RWPE1 (cell line): ENCODE results near the gene AFF1.

Experiments
- CTCF ChIA-PET: fragments of 350-600 bp; sonication (Branson Sonifier 250); formaldehyde crosslinking; extraction: SDS; loops from one replicate; lab custom pipeline; 2021; lab: Yijun Ruan, JAX
- POLR2A ChIA-PET: fragments of 400-600 bp; formaldehyde crosslinking; extraction: SDS; loops from one replicate; lab custom pipeline; 2020; ENCODE audit warnings: antibody characterized with exemption; ENCODE audit not compliant: low non-redundant PET; lab: Yijun Ruan, JAX
- DNase-seq: peaks from one replicate; pipeline ENCODE4 v3.0.0; 2012; ENCODE audit warnings: low spot score
- H3K27ac ChIP-seq: fragments of 450-650 bp; 2 replicates; pipeline ENCODE4 v1.5.1; 2017
- TF ChIP-seq, protein P1 (sequence below): fragments of 450-650 bp; conservative IDR thresholded peaks from 2 replicates; pipeline ENCODE4 v1.5.1; 2017; ENCODE audit warnings: low read depth, mild to moderate bottlenecking

AFF1 gene

DNA sequence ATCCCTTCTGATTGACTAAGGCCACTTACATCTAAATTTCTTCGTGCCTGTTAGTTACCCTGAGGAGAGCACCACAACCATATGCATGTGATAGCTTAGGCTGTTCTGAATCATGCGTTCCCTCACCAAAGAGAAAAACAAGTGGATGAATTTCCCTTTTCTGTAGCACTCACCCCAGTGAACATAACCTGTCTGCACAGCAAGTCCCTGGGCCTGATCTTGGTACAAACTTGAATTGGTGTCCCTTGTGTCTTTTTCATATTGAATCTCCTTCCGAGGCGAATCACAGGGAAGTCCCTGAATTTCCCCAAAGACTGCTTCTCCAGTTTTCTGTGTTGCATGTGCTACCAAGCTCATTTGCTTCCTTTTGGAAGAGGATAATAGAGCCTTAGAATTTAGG lies 185.2 kb downstream of the AFF1 start:
- TF ChIP-seq, protein P1, sequence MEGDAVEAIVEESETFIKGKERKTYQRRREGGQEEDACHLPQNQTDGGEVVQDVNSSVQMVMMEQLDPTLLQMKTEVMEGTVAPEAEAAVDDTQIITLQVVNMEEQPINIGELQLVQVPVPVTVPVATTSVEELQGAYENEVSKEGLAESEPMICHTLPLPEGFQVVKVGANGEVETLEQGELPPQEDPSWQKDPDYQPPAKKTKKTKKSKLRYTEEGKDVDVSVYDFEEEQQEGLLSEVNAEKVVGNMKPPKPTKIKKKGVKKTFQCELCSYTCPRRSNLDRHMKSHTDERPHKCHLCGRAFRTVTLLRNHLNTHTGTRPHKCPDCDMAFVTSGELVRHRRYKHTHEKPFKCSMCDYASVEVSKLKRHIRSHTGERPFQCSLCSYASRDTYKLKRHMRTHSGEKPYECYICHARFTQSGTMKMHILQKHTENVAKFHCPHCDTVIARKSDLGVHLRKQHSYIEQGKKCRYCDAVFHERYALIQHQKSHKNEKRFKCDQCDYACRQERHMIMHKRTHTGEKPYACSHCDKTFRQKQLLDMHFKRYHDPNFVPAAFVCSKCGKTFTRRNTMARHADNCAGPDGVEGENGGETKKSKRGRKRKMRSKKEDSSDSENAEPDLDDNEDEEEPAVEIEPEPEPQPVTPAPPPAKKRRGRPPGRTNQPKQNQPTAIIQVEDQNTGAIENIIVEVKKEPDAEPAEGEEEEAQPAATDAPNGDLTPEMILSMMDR = no peak
- no peak for DNase-seq
- ChIA-PET POLR2A (no interaction called here), CTCF (interaction anchor here (0.6 to 1.5 kb wide), 3 partner anchors 113 to 201 kb away, joined by 3 to 7 read pairs (median 5); no protein-coding TSS in a partner anchor)
- peak overlapping the region; percentile 93 for H3K27ac ChIP-seq

DNA sequence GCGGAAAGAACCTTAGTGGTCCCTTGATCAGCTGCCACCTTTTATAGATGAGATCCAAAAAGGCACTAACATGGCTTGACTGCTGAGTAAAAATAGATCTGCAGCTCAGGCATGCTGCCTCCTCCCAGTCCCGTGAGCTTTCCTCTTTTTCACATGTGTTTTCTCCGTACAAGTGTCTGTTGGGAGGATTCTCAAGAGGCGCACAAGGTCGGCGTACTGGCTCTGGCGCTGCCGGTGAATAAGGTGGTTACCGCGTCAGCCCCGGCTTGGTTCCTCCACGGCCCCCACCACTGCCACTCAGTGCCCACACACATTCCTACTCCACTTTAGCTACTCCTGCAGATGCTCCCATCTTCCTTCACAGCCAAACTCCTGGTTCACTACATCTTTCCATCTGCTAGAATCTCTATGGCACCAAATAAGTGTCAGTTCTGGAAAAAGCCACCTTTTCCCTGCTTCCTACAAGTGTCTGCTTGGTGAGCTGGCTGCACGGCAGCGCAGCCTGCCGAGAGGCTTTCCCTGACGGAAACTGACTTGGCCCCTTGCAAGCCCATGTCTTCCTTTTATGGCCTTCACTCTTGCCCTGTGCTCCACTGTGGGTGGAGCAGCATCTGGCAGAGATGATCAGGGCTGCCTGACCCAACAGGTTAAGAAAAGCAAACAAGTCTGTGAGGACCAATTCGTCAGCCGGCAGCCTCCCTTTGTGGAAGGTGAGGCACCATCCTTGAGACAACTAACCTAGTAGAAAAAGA lies 185.8 kb downstream of the AFF1 start:
- peak; percentile 71 for DNase-seq
- ChIA-PET POLR2A (no interaction called here), CTCF (interaction anchor here (0.6 to 1.5 kb wide), 5 partner anchors 17 to 202 kb away, joined by 3 to 7 read pairs (median 4); no protein-coding TSS in a partner anchor)
- peak overlapping the region; percentile 93 for H3K27ac ChIP-seq
- TF ChIP-seq, protein P1 = 0 out of 2 replicates have a peak, but pooled peaks have one; percentile 16

DNA sequence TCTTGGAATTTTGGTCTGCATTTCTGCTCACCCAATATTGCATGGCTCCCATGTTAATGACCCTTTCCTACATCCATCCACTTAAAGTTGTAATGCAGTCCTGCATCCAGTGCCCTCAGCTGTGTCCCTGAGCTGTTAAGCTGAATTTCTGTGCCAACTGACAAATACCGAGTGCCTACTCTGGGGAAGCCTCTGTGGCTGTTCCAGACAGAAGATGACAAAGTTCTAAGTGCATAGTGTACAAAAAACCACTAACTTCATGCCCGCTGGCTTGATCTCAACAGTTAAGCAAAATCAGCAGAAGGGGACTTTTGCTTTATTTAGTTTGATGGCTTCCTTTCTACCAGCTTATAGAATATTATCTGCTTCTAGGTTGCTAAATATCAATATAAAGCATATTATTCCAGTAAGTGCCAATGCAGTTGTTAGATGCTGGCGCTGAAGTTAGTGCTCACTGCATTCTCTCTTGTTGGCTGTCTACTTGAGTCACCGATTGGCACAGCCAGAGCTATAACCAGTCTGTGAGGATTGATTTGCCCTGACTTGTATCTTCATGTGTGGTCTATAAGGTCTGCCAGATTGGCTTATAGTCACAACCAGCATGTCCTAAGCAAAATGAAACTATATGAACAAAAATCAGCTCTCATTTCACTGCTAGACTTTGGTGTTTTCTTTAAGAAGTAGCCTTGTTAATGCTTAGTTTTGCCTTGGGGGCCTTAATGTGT lies 186.7 kb downstream of the AFF1 start:
- CTCF ChIA-PET = interaction anchor here (0.9 to 1.5 kb wide), 3 partner anchors 18 to 199 kb away, joined by 3 to 4 read pairs (median 3); no protein-coding TSS in a partner anchor
- POLR2A ChIA-PET = interaction anchor here (0.7 kb wide), 2 partner anchors 177 to 186 kb away, joined by 3 to 4 read pairs; no protein-coding TSS in a partner anchor
- peak overlapping the region; percentile 93 for H3K27ac ChIP-seq
- TF ChIP-seq, protein P1 = no peak
- peak; percentile 86 for DNase-seq

DNA sequence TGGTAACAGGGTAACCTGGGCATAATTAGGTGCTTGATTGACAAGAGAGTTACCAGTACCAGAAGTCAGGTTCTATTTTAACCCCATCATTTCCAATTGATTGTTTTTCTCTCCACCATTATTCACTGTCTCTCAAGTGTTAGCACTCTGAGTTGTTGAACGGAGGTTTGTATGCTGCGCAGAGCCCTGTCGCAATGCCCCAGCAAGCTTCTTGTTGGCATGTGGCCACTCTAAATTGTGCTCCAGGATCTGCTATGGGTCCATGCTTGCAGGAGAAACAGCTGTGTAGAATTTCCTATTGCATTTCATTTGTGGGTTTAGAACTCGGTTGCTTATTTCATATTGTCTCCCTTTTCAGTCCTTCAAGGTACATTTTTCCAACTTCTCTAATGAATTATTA lies 187.4 kb downstream of the AFF1 start:
- H3K27ac ChIP-seq = peak overlapping the region; percentile 93
- no peak for DNase-seq
- TF ChIP-seq, protein P1 = no peak
- ChIA-PET POLR2A (interaction anchor here (0.7 kb wide), 1 partner anchor 186 kb away, joined by 3 read pairs; no protein-coding TSS in a partner anchor), CTCF (interaction anchor here (0.6 to 1.4 kb wide), 3 partner anchors 181 to 200 kb away, joined by 4 to 11 read pairs (median 4); no protein-coding TSS in a partner anchor)

DNA sequence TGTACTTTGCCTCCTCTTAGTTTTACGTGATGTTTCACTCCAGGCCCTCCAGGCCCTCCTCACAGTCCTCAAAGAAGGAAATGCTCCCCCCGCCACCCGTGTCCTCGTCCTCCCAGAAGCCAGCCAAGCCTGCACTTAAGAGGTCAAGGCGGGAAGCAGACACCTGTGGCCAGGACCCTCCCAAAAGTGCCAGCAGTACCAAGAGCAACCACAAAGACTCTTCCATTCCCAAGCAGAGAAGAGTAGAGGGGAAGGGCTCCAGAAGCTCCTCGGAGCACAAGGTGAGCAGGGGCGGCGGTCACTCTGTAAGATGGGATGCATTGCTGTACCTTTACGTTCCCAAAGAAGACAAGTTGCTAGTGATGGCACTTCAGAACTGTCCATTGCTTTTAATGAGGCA lies 191.2 kb downstream of the AFF1 start:
- TF ChIP-seq, protein P1 = no peak
- CTCF ChIA-PET = no interaction called here

More for the DNA sequence above, 191.2 kb downstream of the AFF1 start:
- POLR2A ChIA-PET = no interaction called here
- no peak for DNase-seq
- H3K27ac ChIP-seq = no peak overlapping the region
